GM21381 (cell line): ENCODE results near the gene ARHGAP23.
"Not testable (repeated sequence)": the region's sequence is repeated elsewhere in the genome, so short reads cannot be mapped to it uniquely, and the experiment has no call there.

Experiments
- ATAC-seq: cut with Tn5 transposase; IDR thresholded peaks from one replicate; pipeline ENCODE4 v1.9.1; 2021; ENCODE audit warnings: mild to moderate bottlenecking, moderate library complexity; ENCODE audit not compliant: unreplicated experiment

ARHGAP23 gene

GRCh38 chr17:38458521-38458920, 30.3 kb downstream of the ARHGAP23 start:
- ATAC-seq = no peak

- no peak for ATAC-seq
Measured at GRCh38 chr17:38459567-38459966, 31.3 kb downstream of the ARHGAP23 start.

- ATAC-seq = no peak
Measured at GRCh38 chr17:38460082-38460715, 31.9 kb downstream of the ARHGAP23 start.

- ATAC-seq = no peak
Measured at GRCh38 chr17:38460716-38461630, 32.7 kb downstream of the ARHGAP23 start.

- no peak for ATAC-seq
Measured at GRCh38 chr17:38461683-38462082, 33.4 kb downstream of the ARHGAP23 start.

- no peak for ATAC-seq
Measured at GRCh38 chr17:38463451-38463858, 35.2 kb downstream of the ARHGAP23 start.

GRCh38 chr17:38464251-38464722, 36.0 kb downstream of the ARHGAP23 start:
- no peak for ATAC-seq

GRCh38 chr17:38464723-38465390, 36.6 kb downstream of the ARHGAP23 start:
- no peak for ATAC-seq

- ATAC-seq = no peak
Measured at GRCh38 chr17:38465391-38466345, 37.4 kb downstream of the ARHGAP23 start.

GRCh38 chr17:38466346-38467315, 38.4 kb downstream of the ARHGAP23 start:
- no peak for ATAC-seq

GRCh38 chr17:38467491-38467890, 39.2 kb downstream of the ARHGAP23 start:
- ATAC-seq = no peak

GRCh38 chr17:38469875-38470274, 41.6 kb downstream of the ARHGAP23 start:
- ATAC-seq = no peak

- ATAC-seq = not testable (repeated sequence)
Measured at GRCh38 chr17:38471253-38471652, 43.0 kb downstream of the ARHGAP23 start.

GRCh38 chr17:38474666-38475065, 46.4 kb downstream of the ARHGAP23 start:
- ATAC-seq = not testable (repeated sequence)

- no peak for ATAC-seq
Measured at GRCh38 chr17:38476549-38476948, 48.3 kb downstream of the ARHGAP23 start.

- ATAC-seq = not testable (repeated sequence)
Measured at GRCh38 chr17:38477417-38477816, 49.2 kb downstream of the ARHGAP23 start.

- ATAC-seq = not testable (repeated sequence)
Measured at GRCh38 chr17:38477951-38478350, 49.7 kb downstream of the ARHGAP23 start.

GRCh38 chr17:38478667-38479066, 50.4 kb downstream of the ARHGAP23 start:
- not testable (repeated sequence) for ATAC-seq
